Measurements from ENCODE around the gene TTYH2.
"Not testable (repeated sequence)": the region's sequence is repeated elsewhere in the genome, so short reads cannot be mapped to it uniquely, and the experiment has no call there.

Gene TTYH2

GRCh38 chr17:74267987-74268499 is 54.7 kb downstream of the TTYH2 start:
- no peak for DNase-seq (ENCODE audit: low read depth)

- DNase-seq (ENCODE audit: low read depth): no peak
Measured at GRCh38 chr17:74268558-74268957, 55.2 kb downstream of the TTYH2 start.

GRCh38 chr17:74270333-74270732 is 57.0 kb downstream of the TTYH2 start:
- no peak for DNase-seq (ENCODE audit: low read depth)

- no peak for DNase-seq (ENCODE audit: low read depth)
Measured at GRCh38 chr17:74271281-74271680, 57.9 kb downstream of the TTYH2 start.

DNA sequence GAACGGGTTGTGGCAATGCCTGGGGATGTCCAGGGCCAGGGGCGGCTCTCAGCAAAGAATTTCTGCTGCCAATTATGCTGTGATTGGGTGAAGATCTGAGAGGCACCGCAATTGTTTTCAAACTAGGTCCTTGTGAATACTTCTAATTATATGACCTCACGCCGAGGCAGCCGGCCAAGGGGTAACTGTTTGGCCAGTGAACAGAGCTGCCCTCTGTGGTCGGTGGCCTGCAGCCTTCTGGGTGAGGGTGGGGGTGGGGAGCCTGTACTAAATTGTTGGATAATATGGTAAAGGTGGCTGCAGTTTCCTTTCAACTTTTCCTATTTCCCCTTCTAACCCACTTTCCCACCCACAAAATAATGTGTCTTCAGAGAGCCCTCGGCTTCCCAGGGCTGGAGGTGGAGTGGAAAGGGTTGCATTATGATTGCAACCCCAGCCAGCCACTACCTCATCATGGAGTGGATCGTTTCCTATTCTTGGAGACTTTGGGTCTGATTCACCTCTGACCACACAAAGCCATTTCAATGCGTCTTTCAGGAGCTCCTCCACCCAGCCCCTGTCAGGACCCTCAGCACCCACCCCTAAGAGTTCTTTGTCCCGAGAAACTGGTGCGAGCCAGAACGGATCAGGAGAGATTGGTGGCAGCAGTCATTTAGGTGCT is 58.7 kb downstream of the TTYH2 start:
- no peak for DNase-seq (ENCODE audit: low read depth)

DNA sequence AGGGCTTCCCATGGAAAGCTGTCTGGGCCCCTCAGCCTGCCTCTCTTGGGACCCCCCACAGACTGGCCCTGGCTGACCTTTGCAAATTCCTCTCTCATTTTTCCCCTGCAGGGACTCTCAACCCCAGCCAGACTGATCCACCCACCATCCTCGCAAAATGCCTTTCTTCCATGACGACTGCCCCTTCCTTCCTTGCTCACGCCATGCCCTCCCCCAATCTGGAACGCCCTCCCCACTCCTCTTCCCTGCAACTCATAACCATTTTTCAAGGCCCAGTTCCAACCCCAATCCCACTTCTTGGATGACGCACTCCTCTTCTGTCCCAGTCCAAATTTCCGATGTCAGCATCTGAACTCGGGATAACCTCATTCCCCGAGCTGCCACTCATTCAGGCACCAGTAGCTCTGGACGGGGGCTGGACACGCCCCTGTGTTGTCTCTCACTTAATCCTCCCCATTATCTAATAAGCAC is 59.4 kb downstream of the TTYH2 start:
- DNase-seq (ENCODE audit: low read depth): no peak

- peak; percentile 11 for DNase-seq (ENCODE audit: low read depth)
Measured at GRCh38 chr17:74274060-74274708, 60.8 kb downstream of the TTYH2 start, which contains the start of gene DNAI2. Gene DNAI2, plus strand, starts transcription at chr17:74274234. Its CDS starts 7,584 bp downstream, at chr17:74281818.

GRCh38 chr17:74274709-74275340 is 61.5 kb downstream of the TTYH2 start:
- DNase-seq (ENCODE audit: low read depth): no peak

- DNase-seq (ENCODE audit: low read depth): no peak
Measured at GRCh38 chr17:74276051-74276476, 62.7 kb downstream of the TTYH2 start.

GRCh38 chr17:74276541-74277009 is 63.2 kb downstream of the TTYH2 start:
- DNase-seq (ENCODE audit: low read depth): no peak

- no peak for DNase-seq (ENCODE audit: low read depth)
Measured at GRCh38 chr17:74277935-74278334, 64.6 kb downstream of the TTYH2 start.

- not testable (repeated sequence) for DNase-seq (ENCODE audit: low read depth)
Measured at GRCh38 chr17:74279617-74280016, 66.2 kb downstream of the TTYH2 start.

DNA sequence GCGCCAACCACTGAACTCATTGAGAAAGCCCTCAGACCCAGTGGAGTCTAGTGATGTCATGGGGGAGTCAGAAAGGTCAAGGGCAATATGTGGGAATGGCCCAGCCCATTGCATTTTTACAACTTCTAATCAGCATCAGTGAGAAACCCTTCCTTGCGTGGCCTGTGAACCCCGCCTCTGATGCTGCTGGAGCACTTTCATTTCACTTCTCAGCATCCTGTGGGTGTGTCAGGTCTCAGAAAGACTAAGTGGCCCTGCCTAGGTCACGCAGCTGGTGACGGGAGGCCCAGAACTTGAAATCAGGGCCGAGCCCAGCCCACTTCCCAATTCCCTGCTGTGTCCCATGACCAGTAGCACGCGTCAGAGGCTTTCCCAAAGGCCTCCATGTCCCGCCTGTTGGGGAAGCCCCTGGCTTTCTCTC is 66.7 kb downstream of the TTYH2 start:
- DNase-seq (ENCODE audit: low read depth): peak; percentile 61

GRCh38 chr17:74281799-74282198 is 68.4 kb downstream of the TTYH2 start:
- DNase-seq (ENCODE audit: low read depth): no peak

- DNase-seq (ENCODE audit: low read depth): not testable (repeated sequence)
Measured at GRCh38 chr17:74282274-74282586, 68.9 kb downstream of the TTYH2 start.

DNA sequence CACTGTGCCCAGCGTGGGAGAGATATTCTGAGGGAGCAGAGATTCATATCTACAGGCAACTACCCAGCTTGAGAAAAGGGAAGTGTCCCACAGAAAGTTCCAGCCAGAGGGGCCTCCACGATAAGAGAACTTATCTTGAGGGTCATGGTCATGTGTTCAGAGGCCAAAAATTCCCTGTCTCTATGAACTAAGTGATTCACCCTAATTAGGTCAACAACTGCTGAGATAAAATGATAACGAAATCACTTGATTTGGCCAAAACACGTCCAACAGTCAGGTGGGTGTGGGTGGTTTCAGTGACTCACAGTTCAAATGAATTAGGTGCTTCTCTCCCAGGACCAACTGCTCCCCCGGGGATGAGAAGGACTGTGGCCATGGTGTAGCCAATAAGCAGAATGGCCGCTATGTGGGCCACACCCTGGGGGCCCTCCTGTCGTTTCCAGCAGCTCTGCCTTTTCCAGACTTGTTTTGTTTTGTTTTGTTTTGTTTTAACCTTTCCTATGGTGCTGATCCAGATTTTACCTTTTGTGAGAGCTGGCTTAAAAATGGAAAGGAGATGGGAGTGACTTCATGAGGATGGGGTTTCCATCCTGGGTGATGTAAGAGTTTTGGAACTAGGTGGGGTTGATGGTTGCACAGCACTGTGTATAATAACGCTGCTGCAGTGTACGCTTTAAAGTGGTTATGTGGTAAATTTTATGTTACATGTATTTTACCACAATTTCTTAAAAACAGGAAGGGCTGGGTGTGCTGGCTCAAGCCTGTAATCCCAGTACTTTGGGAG is 69.4 kb downstream of the TTYH2 start:
- peak; percentile 69 for DNase-seq (ENCODE audit: low read depth)

DNA sequence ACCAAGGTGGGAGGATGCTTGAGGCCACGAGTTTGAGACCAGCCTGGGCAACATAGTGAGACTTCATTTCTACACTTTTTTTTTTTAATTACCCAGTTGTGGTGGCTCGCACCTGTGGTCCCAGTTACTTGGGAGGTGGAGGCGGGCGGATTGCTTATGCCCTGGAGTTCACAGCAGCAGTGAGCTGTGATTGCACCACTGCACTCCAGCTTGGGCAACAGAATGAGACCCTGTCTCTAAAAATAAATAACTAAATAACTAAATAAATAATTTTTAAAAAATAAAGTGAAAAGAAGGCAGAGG is 70.0 kb downstream of the TTYH2 start:
- DNase-seq (ENCODE audit: low read depth): no peak

GRCh38 chr17:74287031-74287602 is 73.7 kb downstream of the TTYH2 start:
- no peak for DNase-seq (ENCODE audit: low read depth)

GRCh38 chr17:74288785-74289184 is 75.4 kb downstream of the TTYH2 start:
- no peak for DNase-seq (ENCODE audit: low read depth)

DNA sequence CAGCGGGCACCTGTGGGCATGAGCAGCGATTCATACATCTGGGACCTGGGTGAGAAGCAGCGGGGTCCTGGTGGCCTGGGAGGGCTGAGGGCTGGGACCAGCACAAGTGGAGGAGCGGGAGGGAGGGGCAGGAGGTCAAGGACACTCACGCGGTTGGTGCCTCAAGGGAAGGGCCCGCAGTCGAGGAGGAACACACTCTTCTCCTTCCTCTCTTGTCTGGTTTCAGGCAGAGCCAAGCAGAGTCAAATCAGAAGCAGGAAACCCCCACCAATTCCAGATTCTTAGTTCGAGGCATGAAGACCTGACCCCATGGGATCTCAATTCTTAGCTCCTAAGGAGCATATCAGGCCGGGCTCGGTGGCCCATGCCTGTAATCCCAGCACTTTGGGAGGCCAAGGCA is 76.3 kb downstream of the TTYH2 start:
- DNase-seq (ENCODE audit: low read depth): no peak

DNA sequence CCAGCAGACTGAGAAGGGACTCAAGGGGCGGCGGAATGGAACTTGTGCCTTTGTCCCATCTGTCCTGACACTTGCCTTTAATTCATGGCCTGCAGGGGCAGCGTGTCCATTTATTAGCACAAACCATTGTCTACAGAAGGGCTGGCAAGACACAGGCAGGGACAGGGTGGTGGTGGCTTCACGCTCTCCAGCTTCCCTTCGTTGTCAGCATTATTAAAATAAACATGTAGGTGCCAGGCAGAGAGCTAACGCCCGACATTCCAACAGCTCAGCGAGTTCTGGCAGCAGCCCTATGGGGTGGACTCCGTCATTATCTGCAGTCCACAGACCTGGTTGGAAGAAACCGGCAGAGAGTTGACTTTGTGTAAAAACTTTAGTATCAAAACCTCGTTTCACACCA is 77.0 kb downstream of the TTYH2 start:
- DNase-seq (ENCODE audit: low read depth): no peak

- no peak for DNase-seq (ENCODE audit: low read depth)
Measured at GRCh38 chr17:74292495-74292894, 79.1 kb downstream of the TTYH2 start.
